Breast epithelium (tissue), 3 donors: Measurements from ENCODE around the gene OR51D1.

Experiments
- CTCF ChIP-seq, 3 donors: fragments of 450-650 bp; IDR thresholded peaks; one replicate each; pipeline ENCODE4 v1.5.1; 2016 to 2017; ENCODE audit warnings: antibody characterized with exemption in 3 of 3, mild to moderate bottlenecking in 3 of 3, moderate library complexity in 3 of 3
- POLR2AphosphoS5 ChIP-seq, 3 donors: sonication (generic); formaldehyde crosslinking; IDR thresholded peaks; one replicate each; pipeline ENCODE4 v1.6.1; 2017; ENCODE audit warnings: antibody characterized with exemption in 3 of 3

- no peak for TF ChIP-seq CTCF (IDR thresholded peaks at IDR 0.05)
- no peak for TF ChIP-seq POLR2AphosphoS5 (IDR thresholded peaks at IDR 0.05)
Observed at GRCh38 chr11:4643076-4643475, 5.8 kb downstream of the OR51D1 start.
